Smooth muscle cell (in vitro differentiated cells): ENCODE measurements around the gene KRT74. TPM values are rescaled to one million over a fixed set of nuclear protein-coding genes. Genes with fewer than 3 reads are reported as not detected.

ENCODE experiments used
- DNase-seq: peaks from one replicate; lab custom pipeline; 2025; ENCODE audit not compliant: unreplicated experiment; lab: John Stamatoyannopoulos, UW
- H2AFZ ChIP-seq: fragments of 200-600 bp; sonication (generic); 2 replicates; pipeline ENCODE4 v1.6.0; 2016; ENCODE audit warnings: antibody characterized with exemption, low read depth, mild to moderate bottlenecking
- H3F3A ChIP-seq: fragments of 200-600 bp; sonication (generic); 2 replicates; pipeline ENCODE4 v1.6.0; 2017; ENCODE audit warnings: antibody characterized with exemption, low read depth
- H3K27ac ChIP-seq: fragments of 200-600 bp; sonication (generic); 2 replicates; pipeline ENCODE4 v1.5.1; 2016; ENCODE audit warnings: low read depth, mild to moderate bottlenecking
- H3K27me3 ChIP-seq: fragments of 200-600 bp; sonication (generic); 2 replicates; pipeline ENCODE4 v1.6.1; 2016; ENCODE audit warnings: low read depth, mild to moderate bottlenecking
- H3K36me3 ChIP-seq: fragments of 200-600 bp; sonication (generic); 2 replicates; pipeline ENCODE4 v1.5.1; 2016; ENCODE audit warnings: low read depth
- H3K4me1 ChIP-seq: fragments of 200-600 bp; sonication (generic); 2 replicates; pipeline ENCODE4 v1.5.1; 2016; ENCODE audit warnings: low read depth
- H3K4me2 ChIP-seq: fragments of 200-600 bp; sonication (generic); 2 replicates; pipeline ENCODE4 v1.6.0; 2016; ENCODE audit warnings: mild to moderate bottlenecking
- H3K4me3 ChIP-seq: fragments of 200-600 bp; sonication (generic); 2 replicates; pipeline ENCODE4 v1.5.1; 2016; ENCODE audit warnings: mild to moderate bottlenecking
- H3K79me2 ChIP-seq: fragments of 200-600 bp; sonication (generic); 2 replicates; pipeline ENCODE4 v1.6.0; 2016; ENCODE audit warnings: low read depth, mild to moderate bottlenecking
- H3K9ac ChIP-seq: fragments of 200-600 bp; sonication (generic); 2 replicates; pipeline ENCODE4 v1.6.0; 2016; ENCODE audit warnings: low read depth
- H3K9me3 ChIP-seq: fragments of 200-600 bp; sonication (generic); replicated peaks from 2 replicates; pipeline ENCODE4 v1.5.1; 2016; ENCODE audit warnings: low read depth
- H4K20me1 ChIP-seq: fragments of 200-600 bp; sonication (generic); 2 replicates; pipeline ENCODE4 v1.6.0; 2016; ENCODE audit warnings: low read depth
- WGBS: methylation state at CpG from one replicate; pipeline ENCODE4 v1.1.7; 2016; ENCODE audit warnings: low lambda C conversion rate; 5-methylcytosine and 5-hydroxymethylcytosine counted together
- polyA plus RNA-seq: library from polyadenylated mRNA; unstranded; fragments of >200 nt; fragmentation: Nextera tagmentation; extraction: Ambion mirVana; gene quantifications from 2 replicates; pipeline ENCODE4 v1.2.1, GENCODE V29; 2016
- total RNA-seq: library from RNA; depleted of rRNA; stranded (reverse); fragments of >200 nt; gene quantifications from 2 replicates; pipeline ENCODE4 v1.2.3, GENCODE V29; 2014
- TF ChIP-seq, protein P1 (sequence below): fragments of 200-600 bp; sonication (generic); IDR thresholded peaks from 2 replicates; pipeline ENCODE4 v1.5.1; 2017; ENCODE audit warnings: borderline replicate concordance, mild to moderate bottlenecking, antibody characterized with exemption; ENCODE audit not compliant: insufficient read depth, poor library complexity, severe bottlenecking

Gene KRT74
- total and polyA plus RNA-seq, 2 experiments from 2014 or later, result not detected

DNA sequence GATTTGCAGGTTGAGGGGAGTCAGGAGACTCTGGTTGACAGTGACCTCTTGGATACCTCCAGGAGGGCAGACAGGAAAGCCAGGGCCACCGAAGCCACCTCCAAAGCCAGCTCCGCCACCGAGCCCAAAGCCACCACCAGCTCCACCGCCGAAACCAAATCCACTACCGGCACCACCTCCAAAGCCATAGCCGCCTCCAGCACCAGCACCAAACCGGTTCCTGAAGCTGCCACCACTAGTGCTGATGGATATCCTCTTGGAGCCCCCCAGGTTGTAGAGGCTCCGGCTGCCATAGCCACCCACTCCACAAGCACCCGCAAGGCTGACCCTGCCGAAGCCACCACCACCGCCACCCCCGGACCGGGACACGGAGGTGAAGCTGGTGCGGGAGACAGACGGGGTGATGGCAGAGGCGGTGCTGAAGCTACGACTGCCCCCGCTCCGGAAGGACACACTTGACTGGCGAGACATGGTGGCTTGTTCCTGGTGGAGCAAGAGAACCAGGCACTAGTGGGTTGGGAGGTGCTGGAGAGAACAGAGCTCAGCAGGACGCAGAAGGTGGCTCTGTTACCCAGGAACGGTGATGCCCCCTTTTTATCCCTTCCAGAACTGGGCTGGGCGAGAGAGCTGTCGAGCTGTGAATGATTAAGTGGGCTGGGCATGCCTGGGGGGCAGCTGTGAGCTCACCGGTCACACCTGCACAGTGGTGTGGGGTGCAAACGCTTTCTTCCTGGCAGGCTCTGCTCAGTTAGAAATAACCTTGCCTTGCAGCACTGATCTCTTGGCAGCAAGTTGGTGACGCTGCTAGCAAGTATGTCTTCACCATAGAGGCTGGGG, 53.6 kb downstream of the KRT74 start, which contains the start of gene KRT5:
TSS of gene KRT5 (minus strand) at position 569 of the 837 bp plus-strand sequence. CDS start at position 471, 98 bp downstream.
- peak within 1 kb of the TSS; percentile 74 for H3K27ac ChIP-seq
- H4K20me1 ChIP-seq, result no peaks in the 10 kb centered on the region
- H3K4me1 ChIP-seq, result peaks cover 5% of the 10 kb centered on the region
- no peak within 1 kb of the TSS for H3K9ac ChIP-seq
- no peaks in the 10 kb centered on the region for H3K27me3 ChIP-seq
- H3K4me2 ChIP-seq, result peak within 1 kb of the TSS; percentile 40
- no peaks in the 10 kb centered on the region for H3F3A ChIP-seq
- H2AFZ ChIP-seq, result no peak within 1 kb of the TSS
- WGBS, result 89% methylated on average over 29 of the region's 29 CpGs
- no peaks in the 10 kb centered on the region for H3K9me3 ChIP-seq
- no peaks in the 10 kb centered on the region for H3K79me2 ChIP-seq
- TF ChIP-seq, protein P1, sequence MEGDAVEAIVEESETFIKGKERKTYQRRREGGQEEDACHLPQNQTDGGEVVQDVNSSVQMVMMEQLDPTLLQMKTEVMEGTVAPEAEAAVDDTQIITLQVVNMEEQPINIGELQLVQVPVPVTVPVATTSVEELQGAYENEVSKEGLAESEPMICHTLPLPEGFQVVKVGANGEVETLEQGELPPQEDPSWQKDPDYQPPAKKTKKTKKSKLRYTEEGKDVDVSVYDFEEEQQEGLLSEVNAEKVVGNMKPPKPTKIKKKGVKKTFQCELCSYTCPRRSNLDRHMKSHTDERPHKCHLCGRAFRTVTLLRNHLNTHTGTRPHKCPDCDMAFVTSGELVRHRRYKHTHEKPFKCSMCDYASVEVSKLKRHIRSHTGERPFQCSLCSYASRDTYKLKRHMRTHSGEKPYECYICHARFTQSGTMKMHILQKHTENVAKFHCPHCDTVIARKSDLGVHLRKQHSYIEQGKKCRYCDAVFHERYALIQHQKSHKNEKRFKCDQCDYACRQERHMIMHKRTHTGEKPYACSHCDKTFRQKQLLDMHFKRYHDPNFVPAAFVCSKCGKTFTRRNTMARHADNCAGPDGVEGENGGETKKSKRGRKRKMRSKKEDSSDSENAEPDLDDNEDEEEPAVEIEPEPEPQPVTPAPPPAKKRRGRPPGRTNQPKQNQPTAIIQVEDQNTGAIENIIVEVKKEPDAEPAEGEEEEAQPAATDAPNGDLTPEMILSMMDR, result no peak
- H3K4me3 ChIP-seq, result no peak within 1 kb of the TSS
- no peak for DNase-seq
- no peaks in the 10 kb centered on the region for H3K36me3 ChIP-seq

DNA sequence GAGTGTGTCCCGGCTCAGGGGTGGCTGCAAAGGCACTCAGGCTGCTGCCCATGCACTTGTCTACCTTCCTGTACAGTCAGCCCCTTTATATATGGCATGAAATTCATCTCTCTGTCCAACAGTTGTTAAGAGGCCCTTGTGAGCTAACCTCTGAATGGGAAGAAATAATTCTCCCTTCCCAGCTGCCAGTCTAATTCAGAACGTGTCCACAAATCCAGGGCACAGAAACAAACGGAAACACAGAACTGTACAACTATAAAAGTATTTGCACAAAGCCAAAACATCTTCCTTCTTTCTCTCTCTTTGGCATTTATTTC, 54.3 kb downstream of the KRT74 start:
- no peaks in the 10 kb centered on the region for H3F3A ChIP-seq

DNA sequence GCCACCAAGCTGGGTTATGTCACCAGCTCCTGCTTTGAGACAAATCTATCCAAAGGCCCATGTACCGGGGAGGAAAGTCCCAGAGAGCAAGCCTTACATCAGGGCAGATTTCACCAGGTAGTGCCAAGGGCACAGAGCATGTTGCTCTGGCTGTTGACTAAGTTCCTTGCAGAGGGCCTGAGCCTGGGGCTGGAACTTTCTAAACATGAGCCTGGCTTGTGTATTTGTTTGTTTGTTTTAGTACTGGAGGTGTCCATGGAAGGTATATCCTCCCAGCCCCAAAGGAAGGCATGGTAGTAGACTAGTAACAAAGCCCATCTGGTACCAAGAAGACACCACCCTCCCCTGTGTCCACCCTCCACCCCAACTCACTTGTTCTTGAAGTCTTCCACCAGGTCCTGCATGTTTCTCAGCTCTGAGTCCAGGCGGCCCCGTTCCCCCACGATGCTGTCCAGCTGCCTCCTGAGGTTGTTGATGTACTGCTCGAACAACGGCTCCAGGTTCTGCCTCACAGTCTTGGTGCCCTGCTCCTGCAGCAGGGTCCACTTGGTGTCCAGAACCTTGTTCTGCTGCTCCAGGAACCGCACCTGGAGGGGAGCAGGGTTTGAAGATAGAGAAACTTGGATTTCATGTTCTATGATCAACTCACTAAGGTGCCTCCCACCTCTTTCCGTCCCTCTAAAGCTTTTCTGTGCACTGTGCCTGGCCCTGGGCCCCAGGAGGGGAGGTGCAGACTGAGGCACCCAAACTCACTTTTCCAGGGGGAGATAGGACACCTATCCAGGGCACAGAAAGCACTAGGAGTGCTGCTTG, 54.9 kb downstream of the KRT74 start:
- Histone ChIP-seq H3K79me2 (no peaks in the 10 kb centered on the region), H3K4me2 (no peak overlapping the region), H3K27ac (no peak overlapping the region), H3K9ac (no peak overlapping the region), H4K20me1 (no peaks in the 10 kb centered on the region), H3F3A (no peaks in the 10 kb centered on the region), H2AFZ (no peak overlapping the region), H3K4me3 (no peak overlapping the region), H3K9me3 (no peaks in the 10 kb centered on the region), H3K4me1 (peaks cover 5% of the 10 kb centered on the region), H3K36me3 (no peaks in the 10 kb centered on the region), H3K27me3 (no peaks in the 10 kb centered on the region)
- TF ChIP-seq, protein P1, result no peak
- WGBS, result 88% methylated on average over 8 of the region's 8 CpGs
- no peak for DNase-seq

More for the DNA sequence above, 54.3 kb downstream of the KRT74 start:
- Histone ChIP-seq H3K27ac (no peak overlapping the region), H3K4me2 (no peak overlapping the region), H3K9me3 (no peaks in the 10 kb centered on the region), H3K27me3 (no peaks in the 10 kb centered on the region), H2AFZ (no peak overlapping the region), H3K9ac (no peak overlapping the region), H3K4me3 (no peak overlapping the region), H3K4me1 (peaks cover 5% of the 10 kb centered on the region), H3K36me3 (no peaks in the 10 kb centered on the region), H4K20me1 (no peaks in the 10 kb centered on the region), H3K79me2 (no peaks in the 10 kb centered on the region)
- TF ChIP-seq, protein P1, result no peak
- no peak for DNase-seq
- WGBS, result 88% methylated on average over 3 of the region's 3 CpGs
